PFSK-1 (cell line): ENCODE results near the gene NOL3.

ENCODE experiments used
- FOXP2 ChIP-seq: optimal IDR thresholded peaks from 2 replicates; pipeline ENCODE3; 2011; ENCODE audit warnings: borderline replicate concordance, control low read depth, inconsistent platforms; ENCODE audit not compliant: insufficient read depth; ENCODE audit errors: extremely low read length, extremely low read depth
- POLR2AphosphoS5 ChIP-seq: IDR thresholded peaks from 2 replicates; pipeline ENCODE4 v1.6.1; 2012; ENCODE audit warnings: low read depth, mild to moderate bottlenecking, control low read depth, low read length, moderate library complexity
- REST ChIP-seq, 2 experiments: IDR thresholded peaks; 2 replicates each; pipeline versions ENCODE4 v1.6.1 to v1.8.0; 2011 to 2012; ENCODE audit warnings: low read depth in 2 of 2, low read length in 2 of 2, control low read depth in 1 of 2, inconsistent platforms in 1 of 2, mild to moderate bottlenecking in 1 of 2, moderate library complexity in 1 of 2; ENCODE audit not compliant: insufficient read depth in 1 of 2
- SIN3A ChIP-seq: IDR thresholded peaks from 2 replicates; pipeline ENCODE4 v1.6.1; 2012; ENCODE audit warnings: mild to moderate bottlenecking, low read length, moderate library complexity, borderline replicate concordance; ENCODE audit not compliant: insufficient read depth
- TAF1 ChIP-seq: IDR thresholded peaks from 2 replicates; pipeline ENCODE4 v1.6.1; 2012; ENCODE audit warnings: low read length, control low read depth, borderline replicate concordance; ENCODE audit not compliant: insufficient read depth

NOL3 gene

DNA sequence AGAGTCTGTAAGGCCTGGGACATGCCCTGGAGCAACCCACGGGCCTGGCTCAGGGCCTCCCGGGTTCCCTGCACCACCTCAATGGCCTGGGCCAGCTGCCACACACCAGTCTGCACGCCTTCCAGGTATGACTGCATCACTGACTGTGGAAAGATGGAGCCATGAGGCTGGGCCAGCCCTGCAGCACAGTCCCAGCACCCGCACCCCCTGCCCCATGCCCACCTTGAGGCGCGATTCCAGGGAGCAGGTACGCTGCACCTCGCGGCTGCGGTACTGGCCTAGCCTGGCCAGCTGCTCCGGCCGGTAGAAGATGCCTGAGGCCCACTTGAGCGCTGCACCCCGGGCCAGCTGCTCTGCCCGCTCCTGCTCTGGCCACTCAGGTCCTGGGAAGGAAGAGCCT is 18.5 kb downstream of the NOL3 start:
- TF ChIP-seq FOXP2, result no peak
- TF ChIP-seq REST (IDR thresholded peaks at IDR 0.05; ENCODE audit: insufficient read depth in 1 of 2, low read depth in 2 of 2, low read length in 2 of 2), result no peak
- no peak for TF ChIP-seq TAF1
- TF ChIP-seq SIN3A, result no peak
- TF ChIP-seq POLR2AphosphoS5, result no peak

GRCh38 chr16:67190041-67190440 is 19.7 kb downstream of the NOL3 start, which contains the start of gene EXOC3L1:
TSS of gene EXOC3L1 (minus strand) at chr16:67190136. CDS start at chr16:67189676, 460 bp downstream.
- TF ChIP-seq SIN3A (no peak), REST (IDR thresholded peaks at IDR 0.05; ENCODE audit: insufficient read depth in 1 of 2, low read depth in 2 of 2, low read length in 2 of 2) (no peak), POLR2AphosphoS5 (no peak), TAF1 (no peak), FOXP2 (no peak)

DNA sequence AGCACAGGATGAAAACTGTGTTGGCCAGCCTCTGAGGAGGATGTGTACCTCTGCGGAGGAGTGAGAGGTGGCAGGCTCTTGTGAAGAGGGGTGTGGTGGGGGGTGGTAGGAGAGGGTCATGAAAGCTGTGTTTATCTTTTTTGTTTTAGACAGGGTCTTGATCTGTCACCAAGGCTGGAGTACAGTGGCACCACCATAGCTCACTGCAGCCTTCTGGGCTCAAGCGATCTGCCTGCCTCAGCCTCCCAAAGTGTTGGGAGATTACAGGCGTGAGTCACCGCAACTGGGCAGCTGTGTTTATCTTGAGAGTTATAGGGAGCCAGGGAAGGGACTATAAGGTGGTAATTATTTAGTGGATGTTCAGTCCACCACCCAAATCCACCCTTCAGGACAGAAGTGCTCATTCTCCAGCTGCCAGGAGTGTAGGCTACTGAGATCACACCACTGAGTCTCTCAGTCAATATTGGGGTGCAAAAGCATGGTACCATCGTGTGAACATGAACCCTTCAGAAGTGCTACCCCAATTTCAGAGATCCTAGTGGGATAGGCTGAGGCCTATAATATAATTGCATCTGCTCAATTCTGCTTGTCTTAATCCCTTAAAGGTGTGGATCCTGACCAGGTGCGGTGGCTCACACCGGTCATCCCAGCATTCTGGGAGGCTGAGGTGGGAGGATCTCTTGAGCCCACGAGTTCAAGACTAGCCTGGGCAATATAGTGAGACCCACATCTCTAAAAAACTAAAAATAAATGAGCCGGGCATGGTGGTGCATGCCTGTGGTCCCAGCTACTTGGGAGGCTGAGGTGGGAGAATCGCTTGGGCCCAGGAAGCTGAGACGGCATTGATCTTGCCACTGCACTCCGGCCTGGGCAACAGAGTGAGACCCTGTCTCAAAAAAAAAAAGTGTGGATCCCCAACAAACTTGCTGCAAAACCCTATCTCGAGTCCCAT is 20.4 kb downstream of the NOL3 start:
- no peak for TF ChIP-seq REST (IDR thresholded peaks at IDR 0.05; ENCODE audit: insufficient read depth in 1 of 2, low read depth in 2 of 2, low read length in 2 of 2)

GRCh38 chr16:67191411-67191994 is 21.2 kb downstream of the NOL3 start:
- TF ChIP-seq FOXP2, result no peak
- TF ChIP-seq POLR2AphosphoS5, result no peak
- no peak for TF ChIP-seq TAF1
- TF ChIP-seq SIN3A, result no peak
- no peak for TF ChIP-seq REST (IDR thresholded peaks at IDR 0.05; ENCODE audit: insufficient read depth in 1 of 2, low read depth in 2 of 2, low read length in 2 of 2)
